Cardiac muscle cell (in vitro differentiated cells and primary cell): Measurements from ENCODE around the gene CFAP20DC. TPM values are rescaled to one million over a fixed set of nuclear protein-coding genes. Genes with fewer than 3 reads are reported as not detected.
"Not testable (repeated sequence)": the region's sequence is repeated elsewhere in the genome, so short reads cannot be mapped to it uniquely, and the experiment has no call there.

ENCODE experiments used
- DNase-seq, 2 donors: peaks; one replicate each; pipeline versions ENCODE4 v3.0.0 to v3.0.0-alpha.2; 2010 to 2017; ENCODE audit warnings: low read depth in 1 of 2, low spot score in 1 of 2
- H3K27ac ChIP-seq: fragments of 200-600 bp; sonication (generic); 2 replicates; pipeline ENCODE4 v1.5.1; 2016
- H3K27me3 ChIP-seq: fragments of 200-600 bp; sonication (generic); 2 replicates; pipeline ENCODE4 v1.6.0; 2016; ENCODE audit warnings: control low read depth
- H3K36me3 ChIP-seq: fragments of 200-600 bp; sonication (generic); 2 replicates; pipeline ENCODE4 v1.5.1; 2016; ENCODE audit warnings: control low read depth
- H3K4me1 ChIP-seq: fragments of 200-600 bp; sonication (generic); 2 replicates; pipeline ENCODE4 v1.8.1; 2017; ENCODE audit warnings: low read depth, mild to moderate bottlenecking, mixed run types
- H3K4me3 ChIP-seq: fragments of 200-600 bp; sonication (generic); 2 replicates; pipeline ENCODE4 v1.5.1; 2016; ENCODE audit warnings: mild to moderate bottlenecking
- H3K9me3 ChIP-seq: fragments of 200-600 bp; sonication (generic); 2 replicates; pipeline ENCODE4 v1.5.1; 2017; ENCODE audit warnings: low read depth, mild to moderate bottlenecking, control low read depth
- polyA plus RNA-seq: library from polyadenylated mRNA; unstranded; fragments of >200 nt; fragmentation: Nextera tagmentation; extraction: Ambion mirVana; gene quantifications from 2 replicates; pipeline ENCODE4 v1.2.1, GENCODE V29; 2016
- total RNA-seq: library from RNA; depleted of rRNA; stranded (reverse); fragments of >200 nt; gene quantifications from 2 replicates; pipeline ENCODE4 v1.2.3, GENCODE V29; 2016
- TF ChIP-seq, protein P1 (sequence below): IDR thresholded peaks from 2 replicates; pipeline ENCODE4 v1.5.1; 2012; ENCODE audit warnings: low read depth, mild to moderate bottlenecking, low read length

Gene CFAP20DC
- total and polyA plus RNA-seq, 2 experiments from 2014 or later = 0.53 to 1.3 TPM

DNA sequence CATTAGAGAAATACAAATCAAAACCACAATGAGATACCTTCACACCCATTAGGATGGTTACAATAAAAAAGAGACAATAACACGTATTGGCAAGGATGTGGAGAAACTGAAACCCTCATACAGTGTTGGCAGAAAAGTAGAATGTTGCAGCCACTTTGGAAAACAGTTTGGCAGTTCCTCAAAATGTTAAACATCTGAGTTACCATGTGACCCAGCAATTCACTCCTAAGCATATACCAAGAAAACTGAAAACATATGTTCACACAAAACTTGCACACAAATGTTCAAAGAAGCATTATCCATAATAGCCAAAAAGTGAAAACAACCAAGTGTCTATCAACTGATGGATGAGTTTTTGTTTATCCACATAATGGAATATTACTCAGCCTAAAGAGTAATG lies 216.3 kb downstream of the CFAP20DC start:
- Histone ChIP-seq H3K27me3 (no peaks in the 10 kb centered on the region), H3K4me3 (no peak overlapping the region), H3K27ac (no peak overlapping the region), H3K4me1 (no peaks in the 10 kb centered on the region), H3K9me3 (no peaks in the 10 kb centered on the region), H3K36me3 (no peaks in the 10 kb centered on the region)
- TF ChIP-seq, protein P1, sequence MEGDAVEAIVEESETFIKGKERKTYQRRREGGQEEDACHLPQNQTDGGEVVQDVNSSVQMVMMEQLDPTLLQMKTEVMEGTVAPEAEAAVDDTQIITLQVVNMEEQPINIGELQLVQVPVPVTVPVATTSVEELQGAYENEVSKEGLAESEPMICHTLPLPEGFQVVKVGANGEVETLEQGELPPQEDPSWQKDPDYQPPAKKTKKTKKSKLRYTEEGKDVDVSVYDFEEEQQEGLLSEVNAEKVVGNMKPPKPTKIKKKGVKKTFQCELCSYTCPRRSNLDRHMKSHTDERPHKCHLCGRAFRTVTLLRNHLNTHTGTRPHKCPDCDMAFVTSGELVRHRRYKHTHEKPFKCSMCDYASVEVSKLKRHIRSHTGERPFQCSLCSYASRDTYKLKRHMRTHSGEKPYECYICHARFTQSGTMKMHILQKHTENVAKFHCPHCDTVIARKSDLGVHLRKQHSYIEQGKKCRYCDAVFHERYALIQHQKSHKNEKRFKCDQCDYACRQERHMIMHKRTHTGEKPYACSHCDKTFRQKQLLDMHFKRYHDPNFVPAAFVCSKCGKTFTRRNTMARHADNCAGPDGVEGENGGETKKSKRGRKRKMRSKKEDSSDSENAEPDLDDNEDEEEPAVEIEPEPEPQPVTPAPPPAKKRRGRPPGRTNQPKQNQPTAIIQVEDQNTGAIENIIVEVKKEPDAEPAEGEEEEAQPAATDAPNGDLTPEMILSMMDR = no peak
- no peak for DNase-seq

DNA sequence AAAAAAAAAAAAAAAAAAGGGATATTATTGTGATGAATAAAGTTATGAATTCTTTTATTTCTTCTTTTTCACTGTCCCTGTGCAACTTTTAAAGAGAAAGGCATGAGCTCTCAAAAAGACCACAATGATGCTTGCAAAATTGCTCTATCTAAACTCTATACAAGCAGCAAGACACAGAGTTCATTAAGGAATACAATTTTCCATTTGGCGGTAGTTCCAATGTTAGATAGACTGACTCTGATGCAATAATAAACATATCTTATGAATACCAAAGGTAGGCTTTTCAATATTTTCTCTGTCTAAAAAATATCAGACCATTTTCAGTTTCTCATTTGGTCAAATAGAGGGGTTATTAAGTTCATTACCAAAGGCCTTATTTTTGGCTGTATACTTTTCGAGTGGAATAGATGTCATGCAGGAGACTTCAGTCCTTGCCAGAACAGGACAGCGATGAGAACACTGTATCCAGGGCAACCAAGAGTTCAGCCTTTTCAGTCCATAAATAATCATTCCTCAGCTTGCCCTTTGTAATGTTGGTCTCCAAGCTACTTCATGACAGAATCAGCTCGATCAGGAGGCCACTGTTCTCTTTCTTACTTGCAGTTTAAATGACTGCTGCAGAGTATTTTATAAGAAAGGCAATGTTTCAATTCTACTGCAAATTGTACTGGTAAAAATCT lies 220.4 kb downstream of the CFAP20DC start:
- DNase-seq = no peak
- TF ChIP-seq, protein P1 = no peak

DNA sequence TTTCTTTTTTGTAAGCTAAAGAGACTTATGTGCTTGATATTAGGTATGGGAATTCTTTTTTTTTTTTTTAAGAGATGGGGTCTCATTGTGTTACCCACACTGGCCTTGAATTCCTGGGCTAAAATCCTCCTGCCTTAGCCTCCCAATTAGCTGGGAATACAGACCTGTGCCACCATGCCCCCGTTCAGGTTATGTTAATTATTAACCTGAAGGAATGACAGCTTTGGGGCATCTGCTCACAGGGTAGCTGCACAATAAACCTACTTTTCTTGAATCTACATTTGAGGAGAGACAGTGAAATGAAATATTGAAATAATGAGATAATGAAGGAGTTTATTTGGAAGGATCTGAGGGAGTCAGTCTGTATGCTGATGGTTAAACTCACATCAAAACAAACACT lies 225.0 kb downstream of the CFAP20DC start:
- no peak for DNase-seq
- Histone ChIP-seq H3K27me3 (no peaks in the 10 kb centered on the region), H3K4me1 (no peaks in the 10 kb centered on the region), H3K36me3 (no peaks in the 10 kb centered on the region), H3K27ac (no peak overlapping the region), H3K9me3 (no peaks in the 10 kb centered on the region), H3K4me3 (no peak overlapping the region)
- TF ChIP-seq, protein P1 = no peak

More for the DNA sequence above, 220.4 kb downstream of the CFAP20DC start:
- Histone ChIP-seq H3K27ac (no peak overlapping the region), H3K4me1 (no peaks in the 10 kb centered on the region), H3K36me3 (no peaks in the 10 kb centered on the region), H3K27me3 (no peaks in the 10 kb centered on the region), H3K4me3 (no peak overlapping the region), H3K9me3 (no peaks in the 10 kb centered on the region)

DNA sequence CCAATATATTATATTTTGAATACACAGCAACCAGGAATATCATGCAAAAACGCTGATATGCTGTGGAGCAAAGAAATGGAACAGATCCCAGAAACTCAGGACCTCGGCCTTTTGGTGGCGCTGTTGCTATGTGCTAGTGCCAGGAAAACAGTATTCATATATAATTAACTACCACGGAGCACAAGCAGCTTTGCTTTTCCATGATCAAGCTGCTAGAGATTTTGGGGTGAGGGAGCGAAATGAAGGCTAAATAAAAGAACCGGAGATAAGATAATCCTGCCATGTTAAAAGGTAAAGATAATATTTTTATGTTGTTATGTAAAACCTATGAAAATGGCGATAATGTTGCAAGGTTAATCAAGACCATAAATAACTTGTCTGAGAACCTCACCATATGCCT lies 225.5 kb downstream of the CFAP20DC start:
- TF ChIP-seq, protein P1 = peak; percentile 72
- no peaks in the 10 kb centered on the region for H3K36me3 ChIP-seq
- H3K9me3 ChIP-seq = no peaks in the 10 kb centered on the region
- no peak overlapping the region for H3K4me3 ChIP-seq
- peak; percentile 65 to 80 for DNase-seq
- H3K27ac ChIP-seq = no peak overlapping the region
- no peaks in the 10 kb centered on the region for H3K27me3 ChIP-seq
- H3K4me1 ChIP-seq = no peaks in the 10 kb centered on the region

DNA sequence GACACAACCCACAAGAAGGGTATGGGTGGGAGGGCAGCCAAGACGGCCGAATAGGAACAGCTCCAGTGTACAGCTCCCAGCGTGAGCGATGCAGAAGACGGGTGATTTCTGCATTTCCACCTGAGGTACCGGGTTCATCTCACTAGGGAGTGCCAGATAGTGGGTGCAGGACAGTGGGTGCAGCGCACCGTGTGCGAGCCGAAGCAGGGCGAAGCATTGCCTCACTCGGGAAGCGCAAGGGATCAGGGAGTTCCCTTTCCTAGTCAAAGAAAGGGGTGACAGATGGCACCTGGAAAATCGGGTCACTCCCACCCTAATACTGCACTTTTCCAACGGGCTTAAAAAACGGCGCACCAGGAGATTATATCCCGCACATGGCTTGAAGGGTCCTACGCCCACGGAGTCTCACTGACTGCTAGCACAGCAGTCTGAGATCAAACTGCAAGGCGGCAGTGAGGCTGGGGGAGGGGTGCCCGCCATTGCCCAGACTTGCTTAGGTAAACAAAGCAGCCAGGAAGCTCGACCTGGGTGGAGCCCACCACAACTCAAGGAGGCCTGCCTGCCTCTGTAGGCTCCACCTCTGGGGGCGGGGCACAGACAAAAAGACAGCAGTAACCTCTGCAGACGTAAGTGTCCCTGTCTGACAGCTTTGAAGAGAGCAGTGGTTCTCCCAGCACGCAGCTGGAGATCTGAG lies 243.1 kb downstream of the CFAP20DC start:
- not testable (repeated sequence) for H3K36me3 ChIP-seq, H3K27ac ChIP-seq, H3K4me3 ChIP-seq, H3K4me1 ChIP-seq, DNase-seq, H3K9me3 ChIP-seq, H3K27me3 ChIP-seq

DNA sequence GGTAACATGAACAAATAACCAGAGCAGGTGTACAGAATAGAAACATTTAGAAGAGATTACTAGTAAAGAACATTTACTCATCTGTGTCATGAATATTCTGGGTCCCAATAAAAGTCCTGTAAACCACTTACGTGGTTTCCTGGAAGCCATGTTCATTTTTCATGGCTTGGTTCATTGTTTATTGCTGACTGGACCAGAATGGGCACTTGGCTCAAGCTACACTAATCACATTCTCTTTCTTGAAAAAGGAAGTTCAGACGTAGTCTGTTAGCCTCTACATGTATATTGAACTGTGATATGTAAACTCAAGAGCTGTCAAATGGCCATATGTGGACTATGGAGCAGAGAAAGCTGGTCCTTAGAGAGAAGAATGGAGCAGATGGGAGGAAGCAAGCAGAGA lies 244.9 kb downstream of the CFAP20DC start:
- peaks cover 10% of the 10 kb centered on the region for H3K4me1 ChIP-seq
- no peak overlapping the region for H3K27ac ChIP-seq
- no peaks in the 10 kb centered on the region for H3K9me3 ChIP-seq
- TF ChIP-seq, protein P1 = no peak
- H3K36me3 ChIP-seq = no peaks in the 10 kb centered on the region
- DNase-seq = no peak
- H3K27me3 ChIP-seq = no peaks in the 10 kb centered on the region
- H3K4me3 ChIP-seq = no peak overlapping the region
